Activated gamma-delta T cell treated with Interleukin-2 at 50 U/mL for 16 hours (primary cell): ENCODE data around the gene SLC44A3.
"Not testable (repeated sequence)": the region's sequence is repeated elsewhere in the genome, so short reads cannot be mapped to it uniquely, and the experiment has no call there.

Experiments
- DNase-seq: peaks from one replicate; pipeline ENCODE4 v3.0.0-alpha.2; 2020

Gene SLC44A3

DNA sequence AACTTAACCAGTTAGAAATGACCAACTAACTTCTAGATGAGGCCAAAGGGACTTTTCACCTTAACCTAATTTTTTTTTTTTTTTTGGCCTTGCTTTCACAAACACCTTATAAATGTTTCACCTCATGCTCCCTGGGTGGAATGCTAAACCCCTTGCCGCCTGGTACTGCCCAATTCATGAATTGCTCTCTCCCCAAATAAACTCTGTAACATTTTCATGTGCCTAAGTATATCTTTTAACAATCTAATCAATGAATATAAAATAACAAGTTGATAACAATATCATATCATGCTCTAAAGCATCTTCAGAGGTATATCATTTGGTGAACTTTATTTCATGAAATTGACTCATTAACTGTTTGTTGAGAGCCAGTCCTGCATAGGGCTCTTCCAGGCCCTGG is 117.7 kb downstream of the SLC44A3 start:
- no peak for DNase-seq

- no peak for DNase-seq
Observed at GRCh38 chr1:94940738-94941137, 120.6 kb downstream of the SLC44A3 start.

- DNase-seq, result not testable (repeated sequence)
Observed at GRCh38 chr1:94941480-94941879, 121.3 kb downstream of the SLC44A3 start.

DNA sequence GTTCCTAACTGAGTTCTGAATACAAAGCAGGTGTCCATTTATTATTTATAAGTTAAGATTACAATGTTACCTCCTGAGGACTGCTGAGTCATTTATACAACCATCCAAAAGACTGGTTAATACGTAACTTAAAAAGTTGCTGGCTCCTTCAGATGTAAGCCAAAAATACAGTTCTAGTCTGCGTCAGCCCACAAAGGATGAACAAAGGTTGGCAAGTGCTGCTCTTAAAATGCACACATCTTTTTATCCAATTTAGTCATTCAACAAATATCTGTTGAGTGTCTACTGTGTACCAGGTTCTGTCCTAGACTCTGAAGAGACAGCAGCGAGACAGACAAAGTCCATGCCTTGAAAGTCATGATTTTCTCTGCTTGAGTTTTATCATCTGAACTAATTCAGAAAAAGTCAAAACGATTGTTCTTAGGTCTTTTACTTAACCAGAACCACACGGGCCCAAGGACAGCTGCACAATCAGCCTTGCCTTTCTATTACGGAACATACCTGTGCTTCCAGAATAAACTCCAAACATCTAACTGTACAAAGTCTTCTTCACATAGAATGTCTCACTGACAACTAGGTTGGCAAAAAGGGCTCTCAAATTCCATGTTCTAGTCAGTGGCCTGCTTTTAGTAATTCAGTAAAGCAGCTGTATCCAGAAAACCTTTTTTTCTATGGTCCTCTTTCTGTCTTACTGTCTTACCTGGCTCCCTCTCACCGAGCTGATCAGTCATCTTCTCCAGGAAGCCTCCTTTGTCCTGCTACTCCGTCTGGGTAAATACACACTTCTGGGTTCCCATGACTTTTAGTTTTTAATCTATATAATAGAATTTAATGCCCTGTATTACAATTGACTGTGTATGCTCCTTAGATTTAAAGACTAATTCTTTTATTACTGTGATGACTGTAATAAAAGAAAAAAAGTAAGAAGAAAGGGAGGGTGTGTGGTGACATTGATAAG is 122.3 kb downstream of the SLC44A3 start:
- DNase-seq, result no peak
